ENCODE data around the gene TBX1. TPM values are rescaled to one million over a fixed set of nuclear protein-coding genes. Genes with fewer than 3 reads are reported as not detected.
A peak's percentile ranks its signal among the peaks of the same experiment; 100 is the strongest.

The TBX1 gene
- total RNA-seq, 1 donor from 2014 or later, result 3.4 TPM

- H3K36me3 Mint-ChIP-seq, result no peaks in the 10 kb centered on the region
- DNase-seq (ENCODE audit: extremely low spot score, unreplicated experiment), result no peak
- TF ChIP-seq, protein P1, sequence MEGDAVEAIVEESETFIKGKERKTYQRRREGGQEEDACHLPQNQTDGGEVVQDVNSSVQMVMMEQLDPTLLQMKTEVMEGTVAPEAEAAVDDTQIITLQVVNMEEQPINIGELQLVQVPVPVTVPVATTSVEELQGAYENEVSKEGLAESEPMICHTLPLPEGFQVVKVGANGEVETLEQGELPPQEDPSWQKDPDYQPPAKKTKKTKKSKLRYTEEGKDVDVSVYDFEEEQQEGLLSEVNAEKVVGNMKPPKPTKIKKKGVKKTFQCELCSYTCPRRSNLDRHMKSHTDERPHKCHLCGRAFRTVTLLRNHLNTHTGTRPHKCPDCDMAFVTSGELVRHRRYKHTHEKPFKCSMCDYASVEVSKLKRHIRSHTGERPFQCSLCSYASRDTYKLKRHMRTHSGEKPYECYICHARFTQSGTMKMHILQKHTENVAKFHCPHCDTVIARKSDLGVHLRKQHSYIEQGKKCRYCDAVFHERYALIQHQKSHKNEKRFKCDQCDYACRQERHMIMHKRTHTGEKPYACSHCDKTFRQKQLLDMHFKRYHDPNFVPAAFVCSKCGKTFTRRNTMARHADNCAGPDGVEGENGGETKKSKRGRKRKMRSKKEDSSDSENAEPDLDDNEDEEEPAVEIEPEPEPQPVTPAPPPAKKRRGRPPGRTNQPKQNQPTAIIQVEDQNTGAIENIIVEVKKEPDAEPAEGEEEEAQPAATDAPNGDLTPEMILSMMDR (conservative IDR thresholded peaks at IDR 0.05), result no peak
- H3K27me3 Mint-ChIP-seq, result peaks cover 70% of the 10 kb centered on the region
- H3K9me3 Mint-ChIP-seq, result no peaks in the 10 kb centered on the region
- no peak overlapping the region for H3K27ac Mint-ChIP-seq
- no peak overlapping the region for H3K4me3 Mint-ChIP-seq
- peaks cover 4% of the 10 kb centered on the region for H3K4me1 Mint-ChIP-seq (ENCODE audit: unreplicated experiment)
Observed at GRCh38 chr22:19754701-19755144, 5.9 kb upstream of the TBX1 start.

DNA sequence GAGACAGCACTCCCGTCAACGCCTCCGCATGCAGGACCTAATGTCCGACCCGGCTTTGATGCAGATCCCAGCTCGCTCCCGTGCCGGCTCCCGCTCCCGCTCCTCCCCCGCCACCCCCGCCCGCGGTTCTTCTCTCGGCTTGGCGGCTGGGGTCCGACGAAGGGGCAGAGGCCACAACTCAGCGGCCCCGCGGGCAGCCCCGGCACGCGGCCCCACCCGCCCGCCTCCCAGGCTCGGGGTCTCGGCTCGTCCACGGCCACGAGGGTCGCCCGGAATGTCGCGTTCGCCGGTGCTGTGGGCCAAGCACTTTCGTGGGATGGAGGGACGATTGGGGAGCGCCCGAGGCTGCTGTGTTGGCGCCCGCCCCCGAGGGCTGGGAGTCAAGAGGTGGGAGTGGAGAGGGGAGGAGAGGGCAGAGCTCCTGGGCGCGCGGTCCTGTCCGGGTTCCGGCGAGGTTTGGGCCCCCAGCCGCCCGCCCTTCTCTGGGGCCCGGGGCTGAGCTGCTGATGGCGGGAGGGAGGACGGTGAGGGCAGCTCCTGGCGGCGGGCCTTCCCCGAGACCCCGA, 5.3 kb upstream of the TBX1 start:
- TF ChIP-seq, protein P1 (conservative IDR thresholded peaks at IDR 0.05), result no peak
- DNase-seq (ENCODE audit: extremely low spot score, unreplicated experiment), result no peak
- Mint-ChIP-seq H3K9me3 (no peaks in the 10 kb centered on the region), H3K4me3 (peak overlapping the region; percentile 63), H3K27me3 (peaks cover 76% of the 10 kb centered on the region), H3K27ac (no peak overlapping the region), H3K4me1 (ENCODE audit: unreplicated experiment) (peaks cover 9% of the 10 kb centered on the region), H3K36me3 (no peaks in the 10 kb centered on the region)

DNA sequence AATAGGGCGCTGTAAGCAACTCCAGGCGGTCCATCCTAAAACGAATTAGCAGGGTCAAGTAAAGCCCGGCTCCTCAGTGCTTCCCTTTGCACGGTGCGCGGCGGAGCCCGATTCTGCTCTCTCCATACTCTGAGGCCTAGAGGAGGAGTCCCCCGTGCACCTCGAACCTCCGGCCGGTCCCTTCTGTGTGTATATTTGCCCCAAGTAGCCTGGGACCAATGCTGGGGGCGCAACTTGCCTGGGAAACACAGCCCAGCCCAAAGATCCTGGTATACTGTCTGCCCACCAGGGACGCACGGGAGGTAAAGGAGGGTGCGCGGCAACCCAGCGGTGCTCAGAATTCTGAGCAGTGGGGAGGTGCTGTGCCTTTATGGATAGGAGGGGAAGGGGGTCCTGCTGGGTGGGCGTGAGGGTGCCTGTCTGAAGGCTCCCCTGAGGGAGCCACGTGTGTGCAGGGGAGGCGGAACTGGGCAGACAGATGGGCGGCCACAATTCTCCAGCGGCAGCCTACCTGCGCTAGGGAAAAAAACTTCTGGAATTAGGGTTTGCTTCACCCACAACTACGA, 4.8 kb upstream of the TBX1 start:
- H3K4me1 Mint-ChIP-seq (ENCODE audit: unreplicated experiment), result peaks cover 10% of the 10 kb centered on the region
- H3K36me3 Mint-ChIP-seq, result no peaks in the 10 kb centered on the region
- H3K4me3 Mint-ChIP-seq, result peak overlapping the region; percentile 63
- no peak for DNase-seq (ENCODE audit: extremely low spot score, unreplicated experiment)
- TF ChIP-seq, protein P1 (conservative IDR thresholded peaks at IDR 0.05), result no peak
- no peaks in the 10 kb centered on the region for H3K9me3 Mint-ChIP-seq
- H3K27ac Mint-ChIP-seq, result no peak overlapping the region
- peaks cover 78% of the 10 kb centered on the region for H3K27me3 Mint-ChIP-seq

DNA sequence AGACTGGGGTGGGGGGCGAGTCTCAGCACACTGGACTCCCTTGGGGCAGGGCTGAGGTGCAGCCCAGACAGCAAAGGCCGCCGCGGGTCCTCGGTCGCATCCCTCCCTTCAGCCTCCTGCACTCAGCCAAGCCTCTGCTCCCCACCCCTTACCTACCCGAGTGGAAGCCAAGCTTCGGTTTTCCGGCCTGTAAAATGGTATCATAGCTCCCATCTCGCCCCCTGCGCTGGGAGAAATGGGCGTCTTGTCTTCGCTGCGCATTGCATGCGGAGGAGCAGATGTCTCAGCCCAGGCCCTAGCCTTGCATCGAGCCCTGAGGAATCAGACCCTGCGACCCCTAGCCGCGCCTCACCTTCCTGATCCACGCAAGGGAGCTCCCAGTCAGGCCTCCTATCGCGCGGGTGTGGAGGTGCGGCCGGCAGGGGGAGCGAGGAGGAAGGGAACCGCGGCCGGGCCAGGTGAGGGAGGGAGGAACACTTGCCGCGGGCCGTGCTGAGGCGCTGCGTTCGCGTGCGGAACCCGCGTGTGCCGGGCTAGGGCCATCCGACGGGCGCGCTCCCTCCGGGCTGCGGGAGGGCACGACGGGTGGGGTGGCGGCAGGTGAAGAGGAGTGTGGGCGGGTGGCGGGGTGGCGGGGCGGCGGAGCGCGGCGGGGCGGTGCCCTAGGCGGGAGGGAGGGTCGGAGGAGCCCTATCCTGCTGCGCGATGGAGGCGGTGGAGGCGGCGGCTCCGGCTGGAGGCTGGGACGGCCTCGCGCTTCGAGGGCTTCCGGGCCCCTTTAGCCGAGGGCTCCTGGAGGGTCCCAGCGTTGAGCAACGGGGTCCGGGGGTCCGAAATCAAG, 4.1 kb upstream of the TBX1 start:
- DNase-seq (ENCODE audit: extremely low spot score, unreplicated experiment), result no peak
- TF ChIP-seq, protein P1 (conservative IDR thresholded peaks at IDR 0.05), result peak; percentile 54
- H3K4me1 Mint-ChIP-seq (ENCODE audit: unreplicated experiment), result peaks cover 12% of the 10 kb centered on the region
- H3K36me3 Mint-ChIP-seq, result no peaks in the 10 kb centered on the region
- peak overlapping the region; percentile 73 for H3K4me3 Mint-ChIP-seq
- no peak overlapping the region for H3K27ac Mint-ChIP-seq
- H3K9me3 Mint-ChIP-seq, result no peaks in the 10 kb centered on the region
- H3K27me3 Mint-ChIP-seq, result peaks cover 75% of the 10 kb centered on the region

DNA sequence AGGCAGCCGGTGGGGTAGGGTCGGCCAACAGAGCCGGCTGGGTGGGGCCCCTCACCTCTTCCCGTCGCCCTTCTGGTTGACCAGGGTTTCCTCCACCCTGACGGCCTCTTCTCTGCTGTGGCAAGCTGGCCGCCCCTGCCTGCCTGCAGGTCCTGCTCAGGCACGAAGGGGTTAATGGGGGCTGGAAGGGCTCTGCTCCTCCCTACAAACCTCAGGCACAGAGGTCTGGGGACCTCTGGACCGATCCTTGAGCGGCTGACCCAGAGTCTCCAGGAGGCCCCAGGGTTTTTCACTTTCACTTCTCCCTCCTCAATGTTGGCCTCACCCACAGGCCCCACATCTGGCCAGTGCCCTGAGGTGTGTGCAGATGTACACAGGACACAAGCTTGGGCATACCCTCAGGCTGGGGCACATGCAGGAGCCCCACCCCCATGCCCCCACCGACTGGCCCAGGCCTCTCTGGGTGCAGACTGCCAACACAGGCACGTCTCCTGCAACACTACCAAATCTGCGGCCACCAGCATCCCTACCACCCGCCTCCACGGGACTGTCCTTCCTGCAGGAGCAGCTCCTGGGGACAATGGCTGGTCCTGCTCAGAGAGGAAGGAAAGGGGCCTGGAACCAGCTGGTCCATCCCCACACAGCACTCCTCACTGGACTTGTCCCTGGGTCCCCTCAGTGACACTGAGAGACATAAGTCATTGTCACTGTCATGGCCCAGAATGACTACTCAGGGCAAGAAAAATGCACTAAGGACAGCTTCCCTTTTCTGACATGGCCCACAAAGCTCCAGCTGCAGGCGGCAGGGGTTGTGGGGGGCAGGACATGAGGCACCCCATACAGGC, 3.2 kb upstream of the TBX1 start:
- no peak for DNase-seq (ENCODE audit: extremely low spot score, unreplicated experiment)
- H3K36me3 Mint-ChIP-seq, result no peaks in the 10 kb centered on the region
- H3K4me3 Mint-ChIP-seq, result peak overlapping the region; percentile 74
- H3K27ac Mint-ChIP-seq, result no peak overlapping the region
- H3K9me3 Mint-ChIP-seq, result no peaks in the 10 kb centered on the region
- peaks cover 82% of the 10 kb centered on the region for H3K27me3 Mint-ChIP-seq
- H3K4me1 Mint-ChIP-seq (ENCODE audit: unreplicated experiment), result peaks cover 14% of the 10 kb centered on the region
- TF ChIP-seq, protein P1 (conservative IDR thresholded peaks at IDR 0.05), result no peak
